C4-2B (cell line): Measurements from ENCODE around the gene NR5A2.

ENCODE experiments used
- CTCF ChIP-seq: fragments of 450-650 bp; conservative IDR thresholded peaks from 2 replicates; pipeline ENCODE4 v1.5.1; 2017; ENCODE audit warnings: mild to moderate bottlenecking
- ZFX ChIP-seq: fragments of 450-650 bp; IDR thresholded peaks from 2 replicates; pipeline ENCODE4 v1.6.1; 2017

GRCh38 chr1:200184196-200184595 is 156.7 kb downstream of the NR5A2 start:
- TF ChIP-seq CTCF (no peak), ZFX (no peak)
